ENCODE data around the gene SNRPA.

DNA sequence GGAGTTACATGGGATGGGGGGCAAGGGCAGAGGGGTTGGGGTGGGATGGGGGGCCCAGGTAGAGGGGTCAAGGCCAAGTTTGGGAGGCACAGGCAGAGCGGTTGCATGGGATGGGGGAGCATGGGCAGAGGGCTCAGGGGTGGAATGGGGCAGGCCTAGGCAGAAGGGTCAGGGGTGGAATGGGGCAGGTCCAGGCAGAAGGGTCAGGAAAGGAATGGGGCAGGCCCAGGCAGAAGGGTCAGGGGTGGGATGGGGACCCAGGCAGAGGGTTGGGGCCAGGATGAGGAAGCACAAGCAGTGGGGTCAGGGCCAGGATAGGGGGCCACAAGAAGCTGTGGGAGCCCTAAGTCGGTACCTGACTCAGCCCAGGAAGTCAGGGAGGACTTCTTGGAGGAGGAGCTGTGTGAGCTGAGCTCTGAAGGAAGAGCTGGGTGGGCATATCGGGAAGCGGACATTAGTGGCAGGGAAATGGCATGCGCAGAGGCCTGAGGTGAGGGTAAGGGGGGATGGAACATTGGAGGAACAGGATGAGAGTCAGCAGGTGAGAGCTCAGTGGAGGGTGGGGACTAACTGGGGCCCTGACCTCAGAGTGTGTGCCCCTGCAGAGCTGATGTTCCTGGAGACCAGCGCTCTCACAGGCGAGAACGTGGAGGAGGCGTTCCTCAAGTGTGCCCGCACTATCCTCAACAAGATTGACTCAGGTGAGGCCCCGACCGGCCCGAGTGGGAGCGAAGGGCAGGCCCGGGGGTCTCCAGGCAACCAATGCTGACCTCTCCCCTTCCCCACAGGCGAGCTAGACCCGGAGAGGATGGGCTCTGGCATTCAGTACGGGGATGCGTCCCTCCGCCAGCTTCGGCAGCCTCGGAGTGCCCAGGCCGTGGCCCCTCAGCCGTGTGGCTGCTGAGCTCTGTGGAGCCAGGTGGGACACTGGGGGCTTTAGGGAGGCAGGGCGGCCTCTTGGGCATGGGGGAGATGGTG lies 35.3 kb downstream of the SNRPA start:
- no peak for TF ChIP-seq CTCF (CRISPR knock-in tag; IDR thresholded peaks at IDR 0.05)
- TF ChIP-seq ZSCAN21 (CRISPR knock-in tag; IDR thresholded peaks at IDR 0.05; ENCODE audit: borderline replicate concordance): no peak
- TF ChIP-seq, protein P1, sequence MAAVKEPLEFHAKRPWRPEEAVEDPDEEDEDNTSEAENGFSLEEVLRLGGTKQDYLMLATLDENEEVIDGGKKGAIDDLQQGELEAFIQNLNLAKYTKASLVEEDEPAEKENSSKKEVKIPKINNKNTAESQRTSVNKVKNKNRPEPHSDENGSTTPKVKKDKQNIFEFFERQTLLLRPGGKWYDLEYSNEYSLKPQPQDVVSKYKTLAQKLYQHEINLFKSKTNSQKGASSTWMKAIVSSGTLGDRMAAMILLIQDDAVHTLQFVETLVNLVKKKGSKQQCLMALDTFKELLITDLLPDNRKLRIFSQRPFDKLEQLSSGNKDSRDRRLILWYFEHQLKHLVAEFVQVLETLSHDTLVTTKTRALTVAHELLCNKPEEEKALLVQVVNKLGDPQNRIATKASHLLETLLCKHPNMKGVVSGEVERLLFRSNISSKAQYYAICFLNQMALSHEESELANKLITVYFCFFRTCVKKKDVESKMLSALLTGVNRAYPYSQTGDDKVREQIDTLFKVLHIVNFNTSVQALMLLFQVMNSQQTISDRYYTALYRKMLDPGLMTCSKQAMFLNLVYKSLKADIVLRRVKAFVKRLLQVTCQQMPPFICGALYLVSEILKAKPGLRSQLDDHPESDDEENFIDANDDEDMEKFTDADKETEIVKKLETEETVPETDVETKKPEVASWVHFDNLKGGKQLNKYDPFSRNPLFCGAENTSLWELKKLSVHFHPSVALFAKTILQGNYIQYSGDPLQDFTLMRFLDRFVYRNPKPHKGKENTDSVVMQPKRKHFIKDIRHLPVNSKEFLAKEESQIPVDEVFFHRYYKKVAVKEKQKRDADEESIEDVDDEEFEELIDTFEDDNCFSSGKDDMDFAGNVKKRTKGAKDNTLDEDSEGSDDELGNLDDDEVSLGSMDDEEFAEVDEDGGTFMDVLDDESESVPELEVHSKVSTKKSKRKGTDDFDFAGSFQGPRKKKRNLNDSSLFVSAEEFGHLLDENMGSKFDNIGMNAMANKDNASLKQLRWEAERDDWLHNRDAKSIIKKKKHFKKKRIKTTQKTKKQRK (IDR thresholded peaks at IDR 0.05; ENCODE audit: low read length): no peak
- TF ChIP-seq MAFG (CRISPR knock-in tag; IDR thresholded peaks at IDR 0.05): no peak

Measured in HepG2 (cell line).